ENCODE results near the gene DOK6.
"Not testable (repeated sequence)": the region's sequence is repeated elsewhere in the genome, so short reads cannot be mapped to it uniquely, and the experiment has no call there.

Gene DOK6

GRCh38 chr18:69819460-69819859 is 418.8 kb downstream of the DOK6 start:
- no peaks in the 10 kb centered on the region for H3K36me3 ChIP-seq (ENCODE audit: control insufficient read depth in 4 of 4, insufficient read depth in 4 of 4, low read length in 3 of 4)
- ChIA-PET POLR2A (no interaction called here), CTCF (no interaction called here)
- no peaks in the 10 kb centered on the region for H3K4me1 ChIP-seq (ENCODE audit: control extremely low read depth in 1 of 4, control insufficient read depth in 4 of 4, insufficient read depth in 4 of 4, low read length in 3 of 4)
- H3K9me3 ChIP-seq (ENCODE audit: control extremely low read depth in 1 of 5, control insufficient read depth in 4 of 5, insufficient read depth in 2 of 5, low read depth in 1 of 5, low read length in 4 of 5) = peaks cover 0 to 4% (median 0%) of the 10 kb centered on the region in 5 experiments
- WGBS (ENCODE audit: insufficient coverage) = 83% methylated on average over 1 of the region's 2 CpGs
- H3K27me3 ChIP-seq (replicated peaks in 2 of 5; ENCODE audit: control insufficient read depth in 4 of 5, insufficient read depth in 5 of 5, low read length in 4 of 5) = no peaks in the 10 kb centered on the region
- H3K4me3 ChIP-seq (ENCODE audit: control insufficient read depth in 1 of 7, extremely low read depth in 1 of 7, insufficient read depth in 4 of 7, low read depth in 2 of 7, low read length in 6 of 7) = no peak overlapping the region
- no peak overlapping the region for H3K27ac ChIP-seq (ENCODE audit: insufficient read depth in 1 of 2, low read depth in 1 of 2, low read length in 2 of 2, poor library complexity in 1 of 2, severe bottlenecking in 2 of 2)
- no peak for DNase-seq

GRCh38 chr18:69820538-69820937 is 419.9 kb downstream of the DOK6 start:
- Histone ChIP-seq H3K9me3 (ENCODE audit: control extremely low read depth in 1 of 5, control insufficient read depth in 4 of 5, insufficient read depth in 2 of 5, low read depth in 1 of 5, low read length in 4 of 5) (peaks cover 0 to 4% (median 0%) of the 10 kb centered on the region in 5 experiments), H3K36me3 (ENCODE audit: control insufficient read depth in 4 of 4, insufficient read depth in 4 of 4, low read length in 3 of 4) (no peaks in the 10 kb centered on the region), H3K27ac (ENCODE audit: insufficient read depth in 1 of 2, low read depth in 1 of 2, low read length in 2 of 2, poor library complexity in 1 of 2, severe bottlenecking in 2 of 2) (no peak overlapping the region), H3K27me3 (replicated peaks in 2 of 5; ENCODE audit: control insufficient read depth in 4 of 5, insufficient read depth in 5 of 5, low read length in 4 of 5) (no peaks in the 10 kb centered on the region), H3K4me1 (ENCODE audit: control extremely low read depth in 1 of 4, control insufficient read depth in 4 of 4, insufficient read depth in 4 of 4, low read length in 3 of 4) (no peaks in the 10 kb centered on the region), H3K4me3 (ENCODE audit: control insufficient read depth in 1 of 7, extremely low read depth in 1 of 7, insufficient read depth in 4 of 7, low read depth in 2 of 7, low read length in 6 of 7) (no peak overlapping the region)
- CTCF ChIA-PET = no interaction called here
- DNase-seq = no peak
- WGBS (ENCODE audit: insufficient coverage) = no CpG with 5 or more reads among the region's 4 CpGs
- POLR2A ChIA-PET = no interaction called here

- POLR2A ChIA-PET = no interaction called here
- WGBS (ENCODE audit: insufficient coverage) = 83% methylated on average over 1 of the region's 1 CpG
- CTCF ChIA-PET = no interaction called here
- Histone ChIP-seq H3K9me3 (ENCODE audit: control extremely low read depth in 1 of 5, control insufficient read depth in 4 of 5, insufficient read depth in 2 of 5, low read depth in 1 of 5, low read length in 4 of 5) (no peaks in the 10 kb centered on the region), H3K36me3 (ENCODE audit: control insufficient read depth in 4 of 4, insufficient read depth in 4 of 4, low read length in 3 of 4) (no peaks in the 10 kb centered on the region), H3K27ac (ENCODE audit: insufficient read depth in 1 of 2, low read depth in 1 of 2, low read length in 2 of 2, poor library complexity in 1 of 2, severe bottlenecking in 2 of 2) (no peak overlapping the region), H3K4me3 (ENCODE audit: control insufficient read depth in 1 of 7, extremely low read depth in 1 of 7, insufficient read depth in 4 of 7, low read depth in 2 of 7, low read length in 6 of 7) (no peak overlapping the region), H3K27me3 (replicated peaks in 2 of 5; ENCODE audit: control insufficient read depth in 4 of 5, insufficient read depth in 5 of 5, low read length in 4 of 5) (no peaks in the 10 kb centered on the region), H3K4me1 (ENCODE audit: control extremely low read depth in 1 of 4, control insufficient read depth in 4 of 4, insufficient read depth in 4 of 4, low read length in 3 of 4) (no peaks in the 10 kb centered on the region)
- no peak for DNase-seq
Observed at GRCh38 chr18:69830189-69830588, 429.5 kb downstream of the DOK6 start.

- H3K27me3 ChIP-seq (replicated peaks in 2 of 5; ENCODE audit: control insufficient read depth in 4 of 5, insufficient read depth in 5 of 5, low read length in 4 of 5); H3K27ac ChIP-seq (ENCODE audit: insufficient read depth in 1 of 2, low read depth in 1 of 2, low read length in 2 of 2, poor library complexity in 1 of 2, severe bottlenecking in 2 of 2); H3K4me1 ChIP-seq (ENCODE audit: control extremely low read depth in 1 of 4, control insufficient read depth in 4 of 4, insufficient read depth in 4 of 4, low read length in 3 of 4); CTCF ChIA-PET; H3K4me3 ChIP-seq (ENCODE audit: control insufficient read depth in 1 of 7, extremely low read depth in 1 of 7, insufficient read depth in 4 of 7, low read depth in 2 of 7, low read length in 6 of 7); DNase-seq; POLR2A ChIA-PET; H3K36me3 ChIP-seq (ENCODE audit: control insufficient read depth in 4 of 4, insufficient read depth in 4 of 4, low read length in 3 of 4); H3K9me3 ChIP-seq (ENCODE audit: control extremely low read depth in 1 of 5, control insufficient read depth in 4 of 5, insufficient read depth in 2 of 5, low read depth in 1 of 5, low read length in 4 of 5): not testable (repeated sequence)
- 80% methylated on average over 1 of the region's 12 CpGs for WGBS (ENCODE audit: insufficient coverage)
Observed at GRCh38 chr18:69834980-69835379, 434.3 kb downstream of the DOK6 start.

- no peak overlapping the region for H3K27ac ChIP-seq (ENCODE audit: insufficient read depth in 1 of 2, low read depth in 1 of 2, low read length in 2 of 2, poor library complexity in 1 of 2, severe bottlenecking in 2 of 2)
- H3K9me3 ChIP-seq (ENCODE audit: control extremely low read depth in 1 of 5, control insufficient read depth in 4 of 5, insufficient read depth in 2 of 5, low read depth in 1 of 5, low read length in 4 of 5) = no peaks in the 10 kb centered on the region
- no peak overlapping the region for H3K4me3 ChIP-seq (ENCODE audit: control insufficient read depth in 1 of 7, extremely low read depth in 1 of 7, insufficient read depth in 4 of 7, low read depth in 2 of 7, low read length in 6 of 7)
- WGBS (ENCODE audit: insufficient coverage) = no CpG with 5 or more reads among the region's 1 CpG
- peaks cover 0 to 2% (median 0%) of the 10 kb centered on the region in 4 experiments for H3K36me3 ChIP-seq (ENCODE audit: control insufficient read depth in 4 of 4, insufficient read depth in 4 of 4, low read length in 3 of 4)
- H3K27me3 ChIP-seq (replicated peaks in 2 of 5; ENCODE audit: control insufficient read depth in 4 of 5, insufficient read depth in 5 of 5, low read length in 4 of 5) = no peaks in the 10 kb centered on the region
- DNase-seq = no peak
- CTCF ChIA-PET = interaction anchor here (1.0 kb wide), 1 partner anchor 13 kb away, joined by 3 read pairs; no protein-coding TSS in a partner anchor
- POLR2A ChIA-PET = no interaction called here
- H3K4me1 ChIP-seq (ENCODE audit: control extremely low read depth in 1 of 4, control insufficient read depth in 4 of 4, insufficient read depth in 4 of 4, low read length in 3 of 4) = no peaks in the 10 kb centered on the region
Observed at GRCh38 chr18:69838003-69838402, 437.3 kb downstream of the DOK6 start.

GRCh38 chr18:69838620-69839411 is 438.1 kb downstream of the DOK6 start:
- ChIA-PET CTCF (interaction anchor here (1.0 kb wide), 1 partner anchor 13 kb away, joined by 3 read pairs; no protein-coding TSS in a partner anchor), POLR2A (no interaction called here)
- H3K27me3 ChIP-seq (replicated peaks in 2 of 5; ENCODE audit: control insufficient read depth in 4 of 5, insufficient read depth in 5 of 5, low read length in 4 of 5) = peaks cover 0 to 2% (median 0%) of the 10 kb centered on the region in 5 experiments
- DNase-seq = no peak
- whole genome bisulfite sequencing (ENCODE audit: insufficient coverage) = 88% methylated on average over 3 of the region's 3 CpGs
- H3K9me3 ChIP-seq (ENCODE audit: control extremely low read depth in 1 of 5, control insufficient read depth in 4 of 5, insufficient read depth in 2 of 5, low read depth in 1 of 5, low read length in 4 of 5) = no peaks in the 10 kb centered on the region
- H3K27ac ChIP-seq (ENCODE audit: insufficient read depth in 1 of 2, low read depth in 1 of 2, low read length in 2 of 2, poor library complexity in 1 of 2, severe bottlenecking in 2 of 2) = no peak overlapping the region
- H3K4me1 ChIP-seq (ENCODE audit: control extremely low read depth in 1 of 4, control insufficient read depth in 4 of 4, insufficient read depth in 4 of 4, low read length in 3 of 4) = no peaks in the 10 kb centered on the region
- H3K4me3 ChIP-seq (ENCODE audit: control insufficient read depth in 1 of 7, extremely low read depth in 1 of 7, insufficient read depth in 4 of 7, low read depth in 2 of 7, low read length in 6 of 7) = no peak overlapping the region
- H3K36me3 ChIP-seq (ENCODE audit: control insufficient read depth in 4 of 4, insufficient read depth in 4 of 4, low read length in 3 of 4) = peaks cover 0 to 2% (median 0%) of the 10 kb centered on the region in 4 experiments

- H3K27me3 ChIP-seq (replicated peaks in 2 of 5; ENCODE audit: control insufficient read depth in 4 of 5, insufficient read depth in 5 of 5, low read length in 4 of 5) = peaks cover 0 to 2% (median 0%) of the 10 kb centered on the region in 5 experiments
- H3K27ac ChIP-seq (ENCODE audit: insufficient read depth in 1 of 2, low read depth in 1 of 2, low read length in 2 of 2, poor library complexity in 1 of 2, severe bottlenecking in 2 of 2) = no peak overlapping the region
- H3K36me3 ChIP-seq (ENCODE audit: control insufficient read depth in 4 of 4, insufficient read depth in 4 of 4, low read length in 3 of 4) = peaks cover 0 to 2% (median 0%) of the 10 kb centered on the region in 4 experiments
- H3K9me3 ChIP-seq (ENCODE audit: control extremely low read depth in 1 of 5, control insufficient read depth in 4 of 5, insufficient read depth in 2 of 5, low read depth in 1 of 5, low read length in 4 of 5) = no peaks in the 10 kb centered on the region
- POLR2A ChIA-PET = no interaction called here
- CTCF ChIA-PET = interaction anchor here (0.9 to 1.1 kb wide), 2 partner anchors 9 to 14 kb away, joined by 3 read pairs; no protein-coding TSS in a partner anchor
- DNase-seq = no peak
- no peak overlapping the region for H3K4me3 ChIP-seq (ENCODE audit: control insufficient read depth in 1 of 7, extremely low read depth in 1 of 7, insufficient read depth in 4 of 7, low read depth in 2 of 7, low read length in 6 of 7)
- H3K4me1 ChIP-seq (ENCODE audit: control extremely low read depth in 1 of 4, control insufficient read depth in 4 of 4, insufficient read depth in 4 of 4, low read length in 3 of 4) = no peaks in the 10 kb centered on the region
- WGBS (ENCODE audit: insufficient coverage) = 95% methylated on average over 10 of the region's 11 CpGs
Observed at GRCh38 chr18:69839497-69839896, 438.8 kb downstream of the DOK6 start.

All from common myeloid progenitor, CD34-positive (primary cell).